GM18870 (cell line): ENCODE results near the gene PIK3R1.
"Not testable (repeated sequence)": the region's sequence is repeated elsewhere in the genome, so short reads cannot be mapped to it uniquely, and the experiment has no call there.

Experiments
- ATAC-seq: cut with Tn5 transposase; IDR thresholded peaks from one replicate; pipeline ENCODE4 v1.9.1; 2021; ENCODE audit warnings: moderate library complexity; ENCODE audit not compliant: unreplicated experiment

Gene PIK3R1

GRCh38 chr5:68225188-68225910, 9.8 kb downstream of the PIK3R1 start:
- no peak for ATAC-seq

DNA sequence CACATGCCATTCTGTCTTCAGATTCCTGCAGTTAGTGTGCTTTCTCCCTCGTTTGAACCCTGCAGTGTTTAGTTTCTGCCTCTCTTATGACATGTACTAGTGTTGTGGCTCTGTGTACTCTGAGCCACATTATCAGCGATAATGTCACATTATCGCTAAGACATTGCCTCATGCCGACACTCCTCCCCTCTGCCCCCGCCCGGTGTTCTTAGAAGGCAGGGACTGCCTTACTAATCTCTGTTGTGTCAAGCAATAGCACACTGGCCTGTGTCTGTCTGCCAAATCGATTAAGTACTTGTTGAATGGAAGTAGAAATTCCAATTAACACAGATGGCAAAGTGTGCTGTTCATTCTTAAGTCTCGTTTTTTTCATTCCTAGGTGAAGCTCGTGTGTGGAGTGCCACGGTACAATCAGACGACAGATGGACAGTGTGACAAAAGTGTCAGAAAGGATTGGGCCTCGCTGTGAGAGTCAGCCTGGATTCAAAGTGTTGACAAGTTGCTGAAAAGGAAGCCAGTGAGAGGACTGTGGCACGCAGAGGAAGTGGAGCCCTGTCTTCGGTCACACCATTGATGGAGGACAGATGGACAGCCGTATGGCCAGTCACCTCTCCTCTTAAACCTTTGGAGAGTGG, 10.5 kb downstream of the PIK3R1 start:
- no peak for ATAC-seq

DNA sequence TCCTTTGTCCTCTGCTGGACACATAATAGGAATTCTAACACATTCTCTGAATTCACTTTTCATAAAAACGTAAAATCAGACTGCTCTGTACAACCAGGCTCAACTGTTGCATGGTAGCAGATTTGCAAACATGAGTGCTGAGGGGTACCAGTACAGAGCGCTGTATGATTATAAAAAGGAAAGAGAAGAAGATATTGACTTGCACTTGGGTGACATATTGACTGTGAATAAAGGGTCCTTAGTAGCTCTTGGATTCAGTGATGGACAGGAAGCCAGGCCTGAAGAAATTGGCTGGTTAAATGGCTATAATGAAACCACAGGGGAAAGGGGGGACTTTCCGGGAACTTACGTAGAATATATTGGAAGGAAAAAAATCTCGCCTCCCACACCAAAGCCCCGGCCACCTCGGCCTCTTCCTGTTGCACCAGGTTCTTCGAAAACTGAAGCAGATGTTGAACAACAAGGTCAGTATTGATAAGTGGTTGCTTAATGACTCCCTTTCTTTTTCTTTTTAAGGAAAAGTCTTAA, 11.1 kb downstream of the PIK3R1 start:
- ATAC-seq: no peak

- ATAC-seq: no peak
These were observed 12.1 kb downstream of the PIK3R1 start for GRCh38 chr5:68227532-68228160.

DNA sequence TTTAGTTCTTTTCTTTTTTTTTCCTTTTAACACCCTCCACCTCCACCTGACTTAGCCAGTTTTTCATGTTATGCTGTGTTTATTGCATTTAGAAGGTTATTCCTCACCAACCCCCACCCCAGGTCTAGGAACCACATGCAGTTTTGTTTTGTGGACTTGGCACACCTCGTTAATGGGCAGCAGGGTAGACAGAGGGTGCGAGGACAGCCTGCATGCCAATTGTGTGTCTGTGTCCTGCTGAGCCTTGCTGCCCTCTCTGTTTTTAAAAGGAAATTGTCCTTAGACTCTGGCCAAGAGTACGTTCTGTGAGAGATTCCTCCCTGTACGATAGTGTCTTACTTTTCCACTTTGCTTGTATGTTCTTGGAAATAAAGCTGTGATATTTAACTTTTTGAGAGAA, 13.9 kb downstream of the PIK3R1 start:
- ATAC-seq: no peak

DNA sequence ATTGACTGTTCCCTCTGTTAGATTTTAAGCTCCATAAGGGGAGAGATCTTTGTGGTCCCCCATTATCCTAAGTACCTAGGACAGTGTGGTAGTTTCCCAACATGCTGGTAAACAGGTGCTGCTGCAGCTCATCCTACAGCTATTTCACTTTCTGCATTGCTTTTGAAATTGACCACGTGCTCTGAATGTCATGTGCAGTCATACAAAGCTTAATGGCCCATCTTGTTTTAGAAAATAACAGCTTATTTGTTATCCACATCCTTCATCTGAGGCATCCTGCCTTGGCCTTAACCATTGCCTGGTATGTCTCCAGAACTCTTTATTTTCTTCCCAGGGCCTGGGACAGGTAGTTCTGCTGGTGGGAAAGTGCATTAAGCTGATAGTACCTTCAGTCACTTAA, 14.7 kb downstream of the PIK3R1 start:
- no peak for ATAC-seq

GRCh38 chr5:68231414-68232076, 16.0 kb downstream of the PIK3R1 start:
- ATAC-seq: no peak

DNA sequence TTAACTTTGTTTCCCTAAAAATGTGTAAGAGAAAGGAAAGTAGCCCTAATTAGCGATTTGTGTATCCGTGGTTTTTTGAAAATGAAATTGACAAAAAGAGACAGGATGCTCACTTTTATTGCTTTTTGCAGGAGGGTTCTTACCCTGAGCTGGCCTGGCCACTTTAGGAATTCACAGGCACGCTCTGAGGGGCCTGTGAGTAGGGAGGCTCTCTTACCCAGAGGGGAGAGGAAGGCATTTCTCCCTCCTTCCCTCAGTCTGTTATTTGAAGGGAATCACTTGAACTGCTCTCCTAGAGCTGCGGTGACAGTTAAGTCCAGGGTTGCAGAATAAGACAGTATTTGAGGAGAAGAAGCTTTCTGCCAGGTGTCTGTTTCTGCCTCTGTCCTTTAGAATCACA, 16.7 kb downstream of the PIK3R1 start:
- no peak for ATAC-seq

DNA sequence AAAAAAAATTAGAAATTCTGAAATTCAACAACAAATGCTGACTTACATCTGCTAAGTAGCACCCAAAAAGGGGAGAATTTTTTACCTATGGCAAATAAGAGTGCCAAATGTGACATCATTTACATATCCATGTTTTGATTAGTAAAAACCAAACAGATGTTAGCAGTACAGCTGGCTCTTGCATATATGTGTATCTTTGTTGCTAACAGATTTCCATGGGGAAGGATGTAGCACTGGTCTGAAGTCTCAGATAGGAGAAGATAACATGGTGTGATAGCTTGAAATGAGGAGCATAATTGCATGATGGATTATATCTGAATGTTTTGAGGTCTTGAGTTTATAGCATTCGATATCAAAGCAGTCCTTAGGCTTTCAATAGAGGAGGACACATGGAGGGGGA, 17.5 kb downstream of the PIK3R1 start:
- ATAC-seq: no peak

DNA sequence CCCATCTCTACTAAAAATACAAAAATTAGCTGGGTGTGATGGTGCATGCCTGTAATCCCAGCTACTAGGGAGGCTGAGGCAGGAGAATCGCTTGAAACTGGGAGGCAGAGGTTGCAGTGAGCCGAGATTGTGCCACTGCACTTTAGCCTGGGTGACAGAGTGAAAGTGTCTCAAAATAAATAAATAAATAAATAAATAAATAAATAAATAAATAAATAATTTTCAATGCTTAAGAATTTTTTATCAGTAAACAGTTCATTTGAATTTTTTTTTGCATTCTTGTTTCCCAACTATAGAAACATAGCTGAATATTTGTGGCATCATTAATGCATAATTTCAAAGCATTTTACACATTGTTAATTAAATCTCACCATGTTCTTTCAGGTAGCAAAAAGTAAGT, 19.7 kb downstream of the PIK3R1 start:
- ATAC-seq: not testable (repeated sequence)

- ATAC-seq: no peak
These were observed 22.2 kb downstream of the PIK3R1 start for GRCh38 chr5:68237715-68238114.

GRCh38 chr5:68239487-68239886, 23.9 kb downstream of the PIK3R1 start:
- peak; percentile 83 for ATAC-seq

GRCh38 chr5:68240202-68240601, 24.6 kb downstream of the PIK3R1 start:
- ATAC-seq: peak; percentile 44

DNA sequence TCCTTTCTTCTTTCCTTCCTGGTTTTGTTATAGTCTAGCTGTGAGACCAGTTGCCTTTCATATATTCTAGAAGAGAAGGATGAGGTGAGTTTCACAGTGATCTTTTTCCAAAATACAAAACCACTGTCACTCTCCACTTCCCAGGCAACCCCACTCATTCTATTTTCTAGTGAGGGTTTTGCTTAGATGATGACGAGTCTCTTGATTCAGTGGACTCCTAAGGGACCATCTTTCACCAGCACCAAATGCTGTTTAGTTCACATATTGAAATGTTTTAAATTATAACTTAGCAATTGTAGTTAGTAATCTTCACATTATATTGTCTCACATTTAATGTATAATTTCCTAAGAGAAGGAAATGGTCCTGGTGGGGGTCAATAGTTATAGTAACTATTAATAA, 25.2 kb downstream of the PIK3R1 start:
- no peak for ATAC-seq

- ATAC-seq: no peak
These were observed 27.2 kb downstream of the PIK3R1 start for GRCh38 chr5:68242743-68243142.

- ATAC-seq: no peak
These were observed 27.7 kb downstream of the PIK3R1 start for GRCh38 chr5:68243251-68243650.

GRCh38 chr5:68243681-68244080, 28.1 kb downstream of the PIK3R1 start:
- ATAC-seq: no peak

GRCh38 chr5:68245319-68245718, 29.8 kb downstream of the PIK3R1 start:
- no peak for ATAC-seq

GRCh38 chr5:68246802-68247201, 31.2 kb downstream of the PIK3R1 start:
- ATAC-seq: no peak

DNA sequence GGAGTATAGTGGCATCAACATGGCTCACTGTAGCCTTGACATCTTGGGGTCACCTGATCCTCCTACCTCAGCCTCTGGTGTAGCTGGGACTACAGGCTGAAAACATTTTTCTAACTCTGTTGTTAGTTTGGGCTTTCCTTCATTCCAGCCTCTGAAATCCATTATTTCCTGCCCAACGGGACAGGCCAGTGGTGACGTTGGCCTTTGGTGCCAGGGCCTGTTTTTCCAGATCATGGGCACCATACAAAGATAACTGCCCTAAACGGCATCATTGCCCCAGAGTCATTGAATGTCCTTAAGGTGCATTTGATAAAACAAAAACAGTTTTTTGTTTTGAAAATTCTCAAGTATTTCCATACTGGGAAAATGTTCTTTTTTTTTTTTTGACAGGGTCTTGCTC, 32.1 kb downstream of the PIK3R1 start:
- no peak for ATAC-seq

GRCh38 chr5:68248896-68249295, 33.3 kb downstream of the PIK3R1 start:
- no peak for ATAC-seq

DNA sequence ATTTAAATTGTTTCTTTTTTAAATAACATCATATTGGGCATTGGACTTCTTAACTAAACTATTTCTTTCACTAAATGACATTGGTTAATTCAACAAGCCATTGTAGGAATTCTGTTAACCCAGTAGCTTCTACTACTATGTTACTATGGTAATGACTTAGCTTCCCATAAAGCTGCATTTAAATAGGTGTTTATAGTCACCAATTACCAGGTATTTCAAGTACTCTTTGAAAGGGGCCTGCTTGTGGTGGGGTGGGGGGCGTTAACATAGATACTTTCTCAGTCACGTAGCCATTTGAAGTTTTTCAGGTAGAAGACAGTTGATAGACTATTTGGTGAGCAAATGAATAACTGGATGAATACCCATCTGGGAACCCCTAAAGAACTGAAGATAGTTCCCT, 34.0 kb downstream of the PIK3R1 start:
- no peak for ATAC-seq
